ENCODE measurements around the gene EYA2. TPM values are rescaled to one million over a fixed set of nuclear protein-coding genes. Genes with fewer than 3 reads are reported as not detected.

Gene EYA2
- total RNA-seq, 6 experiments from 2014 or later = 0.14 to 0.51 (median 0.28) TPM; not detected in 1

GRCh38 chr20:47024461-47024937, 129.9 kb downstream of the EYA2 start:
- Mint-ChIP-seq H3K4me3 (no peak overlapping the region), H3K36me3 (ENCODE audit: low read depth) (no peaks in the 10 kb centered on the region), H3K9me3 (no peaks in the 10 kb centered on the region; the same call in 1 of the 2 replicates), H3K27ac (no peak overlapping the region), H3K27me3 (ENCODE audit: insufficient read depth) (peaks cover 13% of the 10 kb centered on the region; the same call in 1 of the 2 replicates), H3K4me1 (ENCODE audit: low read depth) (peaks cover under 1% of the 10 kb centered on the region; the same call in 1 of the 2 replicates)
- no peak for TF ChIP-seq CTCF (IDR thresholded peaks at IDR 0.05)
- DNase-seq = no peak

GRCh38 chr20:47027042-47027441, 132.4 kb downstream of the EYA2 start:
- no peak for DNase-seq
- no peaks in the 10 kb centered on the region; the same call in 1 of the 2 replicates for H3K9me3 Mint-ChIP-seq
- H3K4me3 Mint-ChIP-seq = no peak overlapping the region
- H3K27me3 Mint-ChIP-seq (ENCODE audit: insufficient read depth) = peaks cover 16% of the 10 kb centered on the region
- H3K27ac Mint-ChIP-seq = no peak overlapping the region
- no peak for TF ChIP-seq CTCF (IDR thresholded peaks at IDR 0.05)
- no peaks in the 10 kb centered on the region for H3K36me3 Mint-ChIP-seq (ENCODE audit: low read depth)
- H3K4me1 Mint-ChIP-seq (ENCODE audit: low read depth) = no peaks in the 10 kb centered on the region

- TF ChIP-seq CTCF (IDR thresholded peaks at IDR 0.05) = no peak
Observed at GRCh38 chr20:47027456-47027855, 132.8 kb downstream of the EYA2 start.

GRCh38 chr20:47028487-47028886, 133.8 kb downstream of the EYA2 start:
- no peaks in the 10 kb centered on the region for H3K36me3 Mint-ChIP-seq (ENCODE audit: low read depth)
- no peaks in the 10 kb centered on the region for H3K4me1 Mint-ChIP-seq (ENCODE audit: low read depth)
- H3K4me3 Mint-ChIP-seq = no peak overlapping the region
- TF ChIP-seq CTCF (IDR thresholded peaks at IDR 0.05) = no peak
- peaks cover 18% of the 10 kb centered on the region for H3K27me3 Mint-ChIP-seq (ENCODE audit: insufficient read depth)
- DNase-seq = no peak
- no peaks in the 10 kb centered on the region; the same call in 1 of the 2 replicates for H3K9me3 Mint-ChIP-seq
- H3K27ac Mint-ChIP-seq = no peak overlapping the region

More at GRCh38 chr20:47027456-47027855, 132.8 kb downstream of the EYA2 start:
- H3K4me1 Mint-ChIP-seq (ENCODE audit: low read depth) = no peaks in the 10 kb centered on the region
- no peak for DNase-seq
- H3K36me3 Mint-ChIP-seq (ENCODE audit: low read depth) = no peaks in the 10 kb centered on the region
- H3K27me3 Mint-ChIP-seq (ENCODE audit: insufficient read depth) = peaks cover 18% of the 10 kb centered on the region
- H3K27ac Mint-ChIP-seq = no peak overlapping the region
- no peaks in the 10 kb centered on the region; the same call in 1 of the 2 replicates for H3K9me3 Mint-ChIP-seq
- H3K4me3 Mint-ChIP-seq = no peak overlapping the region

GRCh38 chr20:47029845-47030244, 135.2 kb downstream of the EYA2 start:
- no peak overlapping the region for H3K4me3 Mint-ChIP-seq

More at GRCh38 chr20:47029845-47030244, 135.2 kb downstream of the EYA2 start:
- Mint-ChIP-seq H3K27me3 (ENCODE audit: insufficient read depth) (peaks cover 10% of the 10 kb centered on the region), H3K9me3 (no peaks in the 10 kb centered on the region; the same call in 1 of the 2 replicates), H3K27ac (no peak overlapping the region), H3K4me1 (ENCODE audit: low read depth) (no peaks in the 10 kb centered on the region), H3K36me3 (ENCODE audit: low read depth) (no peaks in the 10 kb centered on the region)
- DNase-seq = no peak
- no peak for TF ChIP-seq CTCF (IDR thresholded peaks at IDR 0.05)
